Islet precursor cell (in vitro differentiated cells): ENCODE data around the gene RUNX3.
A peak's percentile ranks its signal among the peaks of the same experiment; 100 is the strongest.

Experiments used
- DNase-seq: peaks from one replicate; pipeline ENCODE4 v3.0.0-alpha.2; 2018

Gene RUNX3

GRCh38 chr1:24878775-24879742, 51.0 kb downstream of the RUNX3 start:
- DNase-seq: peak; percentile 49

- peak; percentile 2 for DNase-seq
Observed at GRCh38 chr1:24878045-24878444, 52.0 kb downstream of the RUNX3 start.

GRCh38 chr1:24875991-24876506, 54.0 kb downstream of the RUNX3 start:
- DNase-seq: peak; percentile 39

- DNase-seq: peak; percentile 56
Observed at GRCh38 chr1:24875257-24875656, 54.8 kb downstream of the RUNX3 start.

- peak; percentile 53 for DNase-seq
Observed at GRCh38 chr1:24874611-24875234, 55.4 kb downstream of the RUNX3 start.

- DNase-seq: peak; percentile 9
Observed at GRCh38 chr1:24874056-24874455, 56.0 kb downstream of the RUNX3 start.

- no peak for DNase-seq
Observed at GRCh38 chr1:24873148-24873547, 56.9 kb downstream of the RUNX3 start.

- DNase-seq: peak; percentile 40
Observed at GRCh38 chr1:24872061-24872850, 57.8 kb downstream of the RUNX3 start.

- peak; percentile 48 for DNase-seq
Observed at GRCh38 chr1:24871306-24871901, 58.7 kb downstream of the RUNX3 start.

- peak; percentile 50 for DNase-seq
Observed at GRCh38 chr1:24870551-24871195, 59.4 kb downstream of the RUNX3 start.

- peak; percentile 50 for DNase-seq
Observed at GRCh38 chr1:24868016-24868875, 61.8 kb downstream of the RUNX3 start.

- DNase-seq: peak; percentile 47
Observed at GRCh38 chr1:24867084-24867870, 62.8 kb downstream of the RUNX3 start.

- peak; percentile 47 for DNase-seq
Observed at GRCh38 chr1:24866211-24867083, 63.6 kb downstream of the RUNX3 start.

- peak; percentile 14 for DNase-seq
Observed at GRCh38 chr1:24865587-24865986, 64.5 kb downstream of the RUNX3 start.

- peak; percentile 35 for DNase-seq
Observed at GRCh38 chr1:24865168-24865567, 64.9 kb downstream of the RUNX3 start.

- DNase-seq: peak; percentile 59
Observed at GRCh38 chr1:24864370-24864777, 65.7 kb downstream of the RUNX3 start.

- DNase-seq: peak; percentile 50
Observed at GRCh38 chr1:24862775-24863483, 67.1 kb downstream of the RUNX3 start.
